ENCODE measurements around the gene RAB12. TPM values are rescaled to one million over a fixed set of nuclear protein-coding genes. Genes with fewer than 3 reads are reported as not detected.
"Not testable (repeated sequence)": the region's sequence is repeated elsewhere in the genome, so short reads cannot be mapped to it uniquely, and the experiment has no call there.

Gene RAB12
- total RNA-seq, 1 donor = 64.8 TPM

DNA sequence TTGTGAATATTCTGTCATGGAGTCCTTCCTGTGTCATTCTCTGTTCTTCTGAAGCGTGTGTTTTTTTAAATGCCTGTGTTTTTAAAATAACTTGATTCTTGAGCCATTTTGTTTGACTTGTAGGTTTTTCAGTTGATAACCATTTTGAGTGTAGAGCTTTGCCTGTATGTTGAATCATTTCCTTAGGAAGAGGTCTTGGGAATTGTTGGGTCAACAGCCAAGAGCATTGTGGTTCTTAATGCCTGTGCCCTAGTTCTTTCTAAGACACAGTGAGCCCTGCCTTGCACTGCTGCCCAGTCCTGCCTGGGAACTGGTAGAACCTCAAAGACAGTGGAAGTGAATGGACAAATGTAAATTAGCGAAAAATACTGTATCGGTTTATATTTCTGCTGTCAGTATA is 25.9 kb downstream of the RAB12 start:
- no peak for DNase-seq (ENCODE audit: low read depth)
- TF ChIP-seq, protein P1, sequence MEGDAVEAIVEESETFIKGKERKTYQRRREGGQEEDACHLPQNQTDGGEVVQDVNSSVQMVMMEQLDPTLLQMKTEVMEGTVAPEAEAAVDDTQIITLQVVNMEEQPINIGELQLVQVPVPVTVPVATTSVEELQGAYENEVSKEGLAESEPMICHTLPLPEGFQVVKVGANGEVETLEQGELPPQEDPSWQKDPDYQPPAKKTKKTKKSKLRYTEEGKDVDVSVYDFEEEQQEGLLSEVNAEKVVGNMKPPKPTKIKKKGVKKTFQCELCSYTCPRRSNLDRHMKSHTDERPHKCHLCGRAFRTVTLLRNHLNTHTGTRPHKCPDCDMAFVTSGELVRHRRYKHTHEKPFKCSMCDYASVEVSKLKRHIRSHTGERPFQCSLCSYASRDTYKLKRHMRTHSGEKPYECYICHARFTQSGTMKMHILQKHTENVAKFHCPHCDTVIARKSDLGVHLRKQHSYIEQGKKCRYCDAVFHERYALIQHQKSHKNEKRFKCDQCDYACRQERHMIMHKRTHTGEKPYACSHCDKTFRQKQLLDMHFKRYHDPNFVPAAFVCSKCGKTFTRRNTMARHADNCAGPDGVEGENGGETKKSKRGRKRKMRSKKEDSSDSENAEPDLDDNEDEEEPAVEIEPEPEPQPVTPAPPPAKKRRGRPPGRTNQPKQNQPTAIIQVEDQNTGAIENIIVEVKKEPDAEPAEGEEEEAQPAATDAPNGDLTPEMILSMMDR (IDR thresholded peaks at IDR 0.05; ENCODE audit: insufficient read depth, low read depth, low read length) = no peak
- no peak overlapping the region for H3K4me3 ChIP-seq (ENCODE audit: low read depth, low read length)

DNA sequence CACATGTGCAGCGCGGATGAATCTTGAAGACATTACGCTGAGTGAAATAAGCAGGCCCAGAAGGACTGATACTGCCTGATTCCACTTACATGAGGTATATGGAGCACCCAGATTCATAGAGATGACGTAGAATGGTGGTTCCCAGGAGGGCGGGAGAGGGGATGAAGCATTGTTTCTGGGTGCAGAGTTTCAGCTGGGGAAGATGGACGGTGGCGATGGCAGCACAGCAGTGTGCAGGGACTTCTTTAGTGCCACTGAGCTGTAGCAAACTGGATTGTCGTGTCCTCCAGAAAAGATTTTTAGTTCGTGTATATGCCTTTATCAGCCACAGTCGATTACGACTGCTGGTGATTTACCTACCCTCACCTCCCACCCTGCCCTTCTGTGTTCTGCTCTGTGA is 30.5 kb downstream of the RAB12 start:
- DNase-seq (ENCODE audit: low read depth) = no peak
- TF ChIP-seq, protein P1 (IDR thresholded peaks at IDR 0.05; ENCODE audit: insufficient read depth, low read depth, low read length) = no peak
- H3K4me3 ChIP-seq (ENCODE audit: low read depth, low read length) = no peak overlapping the region

DNA sequence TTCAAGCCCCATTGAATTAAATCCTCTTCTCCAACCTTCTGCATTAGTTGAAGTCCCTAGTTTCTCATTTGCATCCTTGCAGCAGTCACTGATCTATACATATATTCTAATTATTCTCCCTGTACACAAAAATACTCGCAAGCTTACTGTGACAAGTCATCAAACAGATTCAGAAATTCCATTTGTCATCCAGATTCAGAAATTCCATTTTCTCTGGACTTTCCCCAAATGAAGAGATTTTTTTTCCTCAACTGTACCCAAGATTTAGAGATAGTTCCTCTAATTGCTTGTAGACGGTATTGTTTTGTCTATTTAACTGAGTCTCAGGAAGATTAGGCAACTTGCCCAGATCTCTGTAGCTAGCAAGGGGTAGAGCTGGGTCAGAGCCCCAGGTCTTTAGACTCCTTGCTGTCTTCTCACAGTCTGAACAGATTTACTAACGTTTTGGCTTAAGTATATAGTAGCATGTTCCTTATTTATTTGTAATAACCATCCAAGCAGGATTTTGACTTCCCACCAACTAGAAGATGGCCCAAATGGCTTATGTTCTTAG is 34.2 kb downstream of the RAB12 start:
- peak; percentile 48 for DNase-seq (ENCODE audit: low read depth)
- no peak overlapping the region for H3K4me3 ChIP-seq (ENCODE audit: low read depth, low read length)
- TF ChIP-seq, protein P1 (IDR thresholded peaks at IDR 0.05; ENCODE audit: insufficient read depth, low read depth, low read length) = no peak

DNA sequence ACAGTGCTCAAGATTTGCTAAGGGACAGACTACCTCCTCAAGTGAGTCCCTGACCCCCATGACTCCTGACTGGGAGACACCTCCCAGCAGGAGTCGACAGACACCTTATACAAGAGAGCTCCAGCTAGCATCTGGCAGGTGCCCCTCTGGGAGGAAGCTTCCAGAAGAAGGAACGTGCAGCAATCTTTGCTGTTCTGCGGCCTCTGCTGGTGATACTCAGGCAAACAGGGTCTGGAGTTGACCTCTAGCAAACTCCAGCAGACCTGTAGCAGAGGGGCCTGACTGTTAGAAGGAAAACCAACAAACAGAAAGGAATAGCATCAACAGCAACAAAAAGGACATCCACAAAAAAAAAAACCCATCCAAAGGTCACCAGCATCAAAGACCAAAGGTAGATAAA is 38.1 kb downstream of the RAB12 start:
- DNase-seq (ENCODE audit: low read depth); H3K4me3 ChIP-seq (ENCODE audit: low read depth, low read length): not testable (repeated sequence)

DNA sequence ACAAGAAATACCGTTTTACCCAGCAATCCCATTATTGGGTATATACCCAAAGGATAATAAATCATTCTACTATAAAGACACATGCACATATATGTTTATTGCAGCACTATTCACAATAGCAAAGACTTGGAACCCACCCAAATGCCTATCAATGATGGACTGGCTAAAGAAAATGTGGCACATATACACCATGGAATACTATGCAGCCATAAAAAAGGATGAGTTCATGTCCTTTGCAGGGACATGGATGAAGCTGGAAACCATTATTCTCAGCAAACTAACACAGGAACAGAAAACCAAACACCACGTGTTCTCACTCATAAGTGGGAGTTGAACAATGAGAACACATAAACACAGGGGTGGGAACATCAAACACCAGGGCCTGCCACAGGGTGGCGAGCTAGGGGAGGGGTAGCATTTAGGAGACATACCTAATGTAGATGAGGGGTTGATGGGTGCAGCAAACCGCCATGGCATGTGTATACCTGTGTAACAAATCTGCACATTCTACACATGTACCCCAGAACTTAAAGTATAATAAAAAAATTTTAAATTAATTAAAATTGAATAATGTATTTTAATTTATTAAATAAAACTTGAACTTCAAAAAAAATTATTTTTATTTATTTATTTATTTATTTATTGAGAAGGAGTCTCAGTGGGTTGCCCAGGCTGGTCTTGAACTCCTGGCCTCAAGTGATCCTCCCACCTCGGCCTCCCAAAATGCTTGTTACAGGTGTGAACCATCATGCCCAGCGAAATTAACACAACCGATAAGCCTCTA is 42.4 kb downstream of the RAB12 start:
- H3K4me3 ChIP-seq (ENCODE audit: low read depth, low read length); DNase-seq (ENCODE audit: low read depth): not testable (repeated sequence)

DNA sequence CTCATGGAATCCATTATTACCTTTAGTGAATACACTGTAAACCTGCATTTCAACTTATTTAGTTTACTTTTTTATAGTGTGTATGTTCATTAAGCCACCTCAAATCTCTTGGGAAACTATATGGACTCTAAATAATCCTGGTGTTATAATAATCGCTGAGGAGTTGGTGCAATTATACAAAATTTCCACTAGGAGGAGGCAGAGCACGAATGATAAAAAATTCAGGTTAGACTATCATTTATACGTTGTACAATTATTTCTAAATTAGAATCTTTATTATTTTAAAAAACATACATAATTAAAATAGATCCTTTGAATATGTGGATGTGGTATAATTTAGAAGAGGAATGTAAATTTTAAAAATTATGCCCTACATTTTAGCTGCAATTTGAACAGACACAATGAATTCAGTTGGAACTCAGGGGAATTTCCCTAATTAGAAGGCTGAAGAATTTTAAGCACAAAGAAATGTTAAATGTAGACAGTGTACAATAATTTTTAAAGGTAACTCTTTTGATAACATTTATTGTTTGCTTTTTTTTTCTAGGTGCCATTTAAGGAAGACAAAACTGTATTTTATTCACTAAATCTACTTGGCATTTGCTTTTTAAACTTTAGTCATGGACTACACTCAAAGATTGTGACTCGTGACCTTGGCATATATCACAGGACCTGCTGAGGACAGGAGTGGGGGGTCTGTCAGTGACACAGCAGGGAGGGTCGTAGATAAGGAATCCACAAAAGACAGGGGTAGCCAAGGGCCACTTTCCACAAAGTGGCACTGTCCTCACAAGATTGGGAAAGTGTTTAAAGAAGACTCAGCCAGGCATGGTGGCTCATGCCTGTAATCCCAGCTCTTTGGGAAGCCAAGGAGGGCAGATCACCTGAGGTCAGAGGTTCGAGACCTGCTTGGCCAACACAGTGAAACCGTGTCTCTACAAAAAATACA is 45.5 kb downstream of the RAB12 start:
- TF ChIP-seq, protein P1 (IDR thresholded peaks at IDR 0.05; ENCODE audit: insufficient read depth, low read depth, low read length) = peak; percentile 75
- DNase-seq (ENCODE audit: low read depth) = peak; percentile 41
- H3K4me3 ChIP-seq (ENCODE audit: low read depth, low read length) = no peak overlapping the region

DNA sequence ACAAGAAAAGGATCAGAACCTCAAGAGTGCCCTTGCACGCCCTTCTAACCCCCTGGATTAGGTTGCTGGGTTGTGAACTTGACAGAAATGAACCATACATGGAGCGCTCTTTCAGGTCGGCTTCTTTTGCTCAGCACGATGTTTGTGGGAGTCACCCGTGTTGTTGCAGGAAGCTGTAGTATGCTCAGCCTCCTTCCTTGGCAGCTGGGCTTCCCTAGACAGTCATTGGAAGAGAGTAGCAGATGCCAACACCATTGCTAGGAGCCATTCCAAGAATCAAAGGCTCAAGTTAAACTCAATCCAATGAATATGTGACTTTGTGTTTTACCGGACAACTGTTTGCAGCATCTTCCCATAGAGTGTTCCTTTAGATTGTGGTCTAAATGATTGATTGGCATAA is 47.0 kb downstream of the RAB12 start:
- DNase-seq (ENCODE audit: low read depth) = no peak

More for the DNA sequence above, 47.0 kb downstream of the RAB12 start:
- H3K4me3 ChIP-seq (ENCODE audit: low read depth, low read length) = no peak overlapping the region
- TF ChIP-seq, protein P1 (IDR thresholded peaks at IDR 0.05; ENCODE audit: insufficient read depth, low read depth, low read length) = no peak

Data from fibroblast of villous mesenchyme (primary cell).